ENCODE results near the gene ZBTB7B.

Gene ZBTB7B

DNA sequence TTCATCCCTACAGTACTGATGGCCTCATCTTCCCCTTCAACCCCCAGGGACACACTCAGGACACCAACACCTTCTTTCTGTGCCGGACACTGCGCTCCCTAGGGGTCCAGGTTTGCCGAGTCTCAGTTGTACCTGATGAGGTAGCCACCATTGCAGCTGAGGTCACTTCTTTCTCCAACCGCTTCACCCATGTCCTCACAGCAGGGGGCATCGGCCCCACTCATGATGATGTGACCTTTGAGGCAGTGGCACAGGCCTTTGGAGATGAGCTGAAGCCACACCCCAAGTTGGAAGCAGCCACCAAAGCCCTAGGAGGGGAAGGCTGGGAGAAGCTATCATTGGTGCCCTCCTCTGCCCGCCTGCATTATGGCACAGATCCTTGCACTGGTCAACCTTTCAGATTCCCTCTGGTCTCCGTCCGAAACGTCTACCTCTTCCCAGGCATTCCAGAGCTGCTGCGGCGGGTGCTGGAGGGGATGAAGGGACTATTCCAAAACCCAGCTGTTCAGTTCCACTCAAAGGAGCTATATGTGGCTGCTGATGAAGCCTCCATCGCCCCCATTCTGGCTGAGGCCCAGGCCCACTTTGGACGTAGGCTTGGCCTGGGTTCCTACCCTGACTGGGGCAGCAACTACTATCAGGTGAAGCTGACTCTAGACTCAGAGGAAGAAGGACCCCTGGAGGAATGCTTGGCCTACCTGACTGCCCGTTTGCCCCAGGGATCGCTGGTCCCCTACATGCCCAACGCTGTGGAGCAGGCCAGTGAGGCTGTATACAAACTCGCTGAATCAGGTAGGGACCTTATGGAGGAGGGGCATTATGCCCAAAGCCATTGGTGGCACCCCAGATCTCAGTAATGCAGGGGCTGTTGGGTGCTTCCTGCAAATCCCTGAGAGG lies 14.3 kb upstream of the ZBTB7B start:
- Histone ChIP-seq H3K27ac (no peak overlapping the region), H3K36me3 (replicated peaks) (peaks cover 32% of the 10 kb centered on the region), H3K4me3 (ENCODE audit: low read depth, low read length) (no peak overlapping the region), H3K27me3 (replicated peaks) (no peaks in the 10 kb centered on the region)
- TF ChIP-seq, protein P1, sequence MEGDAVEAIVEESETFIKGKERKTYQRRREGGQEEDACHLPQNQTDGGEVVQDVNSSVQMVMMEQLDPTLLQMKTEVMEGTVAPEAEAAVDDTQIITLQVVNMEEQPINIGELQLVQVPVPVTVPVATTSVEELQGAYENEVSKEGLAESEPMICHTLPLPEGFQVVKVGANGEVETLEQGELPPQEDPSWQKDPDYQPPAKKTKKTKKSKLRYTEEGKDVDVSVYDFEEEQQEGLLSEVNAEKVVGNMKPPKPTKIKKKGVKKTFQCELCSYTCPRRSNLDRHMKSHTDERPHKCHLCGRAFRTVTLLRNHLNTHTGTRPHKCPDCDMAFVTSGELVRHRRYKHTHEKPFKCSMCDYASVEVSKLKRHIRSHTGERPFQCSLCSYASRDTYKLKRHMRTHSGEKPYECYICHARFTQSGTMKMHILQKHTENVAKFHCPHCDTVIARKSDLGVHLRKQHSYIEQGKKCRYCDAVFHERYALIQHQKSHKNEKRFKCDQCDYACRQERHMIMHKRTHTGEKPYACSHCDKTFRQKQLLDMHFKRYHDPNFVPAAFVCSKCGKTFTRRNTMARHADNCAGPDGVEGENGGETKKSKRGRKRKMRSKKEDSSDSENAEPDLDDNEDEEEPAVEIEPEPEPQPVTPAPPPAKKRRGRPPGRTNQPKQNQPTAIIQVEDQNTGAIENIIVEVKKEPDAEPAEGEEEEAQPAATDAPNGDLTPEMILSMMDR (IDR thresholded peaks at IDR 0.05; ENCODE audit: low read depth, low read length, missing control alignments): no peak
- DNase-seq: no peak
- in situ Hi-C loops (cut with HindIII; ENCODE audit: low pct_ligation_motif_present, low sequenced_read_pairs): no loop called here

DNA sequence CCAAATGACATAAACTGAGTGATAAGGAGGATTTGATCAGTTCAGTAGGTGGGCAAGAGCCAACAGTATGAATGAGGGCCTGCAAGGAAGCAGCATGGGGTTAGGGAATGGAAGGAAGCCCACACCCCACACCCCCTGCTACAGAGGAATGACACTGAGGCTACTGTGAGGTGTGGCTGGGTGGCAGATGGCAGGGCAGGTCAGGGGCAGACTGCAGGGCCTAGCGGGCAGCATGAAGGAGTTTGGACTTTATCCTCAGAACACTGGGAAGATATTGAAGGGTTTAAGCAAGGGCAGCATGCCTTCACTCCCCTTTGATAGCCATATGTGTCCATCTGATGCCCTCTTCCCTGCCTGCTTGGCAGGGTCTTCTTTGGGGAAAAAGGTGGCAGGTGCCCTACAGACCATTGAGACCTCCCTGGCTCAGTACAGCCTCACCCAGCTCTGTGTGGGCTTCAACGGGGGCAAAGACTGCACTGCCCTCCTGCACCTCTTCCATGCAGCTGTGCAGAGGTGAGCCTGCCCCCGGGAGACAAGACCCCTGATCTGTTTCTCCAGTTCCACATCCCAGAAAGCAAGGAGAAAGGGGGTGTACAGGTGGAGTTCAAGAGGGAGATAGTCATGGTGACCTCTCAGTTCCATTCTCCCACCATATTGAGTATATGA lies 13.3 kb upstream of the ZBTB7B start:
- in situ Hi-C loops (cut with HindIII; ENCODE audit: low pct_ligation_motif_present, low sequenced_read_pairs): no loop called here
- TF ChIP-seq, protein P1 (IDR thresholded peaks at IDR 0.05; ENCODE audit: low read depth, low read length, missing control alignments): no peak
- Histone ChIP-seq H3K36me3 (replicated peaks) (peaks cover 32% of the 10 kb centered on the region), H3K27me3 (replicated peaks) (no peaks in the 10 kb centered on the region), H3K27ac (no peak overlapping the region), H3K4me3 (ENCODE audit: low read depth, low read length) (no peak overlapping the region)
- DNase-seq: no peak

DNA sequence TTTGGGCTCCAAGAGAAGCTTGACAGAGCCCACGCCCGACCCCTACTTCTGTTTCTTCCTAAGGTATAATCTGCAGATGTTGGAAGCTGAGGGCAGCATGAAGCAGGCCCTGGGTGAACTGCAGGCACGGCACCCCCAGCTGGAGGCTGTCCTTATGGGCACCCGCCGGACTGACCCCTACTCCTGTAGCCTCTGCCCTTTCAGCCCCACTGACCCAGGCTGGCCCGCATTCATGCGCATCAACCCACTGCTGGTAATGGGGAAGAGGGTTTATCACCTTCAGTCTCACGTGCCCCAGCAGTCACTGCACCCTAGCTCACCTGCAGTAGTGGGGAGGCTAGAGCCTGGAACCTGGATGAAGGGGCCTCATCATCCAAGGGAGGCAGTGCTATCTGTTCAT lies 12.3 kb upstream of the ZBTB7B start:
- Histone ChIP-seq H3K4me3 (ENCODE audit: low read depth, low read length) (no peak overlapping the region), H3K27ac (no peak overlapping the region), H3K36me3 (replicated peaks) (peaks cover 32% of the 10 kb centered on the region), H3K27me3 (replicated peaks) (no peaks in the 10 kb centered on the region)
- no peak for DNase-seq
- TF ChIP-seq, protein P1 (IDR thresholded peaks at IDR 0.05; ENCODE audit: low read depth, low read length, missing control alignments): no peak
- in situ Hi-C loops (cut with HindIII; ENCODE audit: low pct_ligation_motif_present, low sequenced_read_pairs): no loop called here

DNA sequence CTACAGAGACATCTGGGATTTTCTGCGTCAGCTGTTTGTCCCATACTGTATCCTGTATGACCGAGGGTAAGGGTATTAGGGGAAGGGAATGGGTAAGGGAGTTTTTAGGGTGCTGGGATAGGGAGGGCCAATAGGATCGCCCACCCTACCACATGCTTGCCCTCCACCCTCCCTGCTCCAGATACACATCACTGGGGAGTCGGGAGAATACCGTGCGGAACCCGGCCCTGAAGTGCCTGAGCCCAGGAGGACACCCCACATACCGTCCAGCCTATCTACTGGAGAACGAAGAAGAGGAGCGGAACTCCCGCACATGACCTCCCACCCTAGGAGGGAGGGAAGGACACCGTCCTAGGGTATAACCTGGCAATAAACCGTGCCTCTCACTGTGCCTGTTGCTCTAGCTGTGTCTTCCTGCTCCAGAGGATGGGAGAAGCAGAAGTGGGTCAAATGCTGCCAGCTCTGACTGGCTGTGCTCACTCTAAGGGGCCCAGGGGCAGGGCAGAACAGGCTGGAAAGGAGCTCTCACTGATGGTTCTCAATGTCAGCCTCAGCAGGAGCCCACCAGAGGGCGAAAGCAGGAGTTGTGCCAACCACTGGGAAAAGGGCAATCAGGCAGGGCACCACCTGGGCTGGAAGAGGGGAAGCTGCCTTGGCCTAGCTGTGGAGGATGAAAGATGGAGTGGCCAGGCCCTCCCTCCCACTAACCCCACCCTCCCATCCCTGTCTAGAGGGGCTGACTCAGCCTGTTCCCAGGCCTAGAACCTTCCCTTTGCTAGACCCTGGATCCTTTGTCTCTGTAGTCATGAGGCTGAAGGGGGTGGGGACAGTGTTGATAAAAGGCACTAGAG lies 9.7 kb upstream of the ZBTB7B start:
- peaks cover 25% of the 10 kb centered on the region for H3K36me3 ChIP-seq (replicated peaks)
- peak overlapping the region; percentile 46 for H3K27ac ChIP-seq
- H3K27me3 ChIP-seq (replicated peaks): no peaks in the 10 kb centered on the region
- peak; percentile 40 for DNase-seq
- in situ Hi-C loops (cut with HindIII; ENCODE audit: low pct_ligation_motif_present, low sequenced_read_pairs): no loop called here
- TF ChIP-seq, protein P1 (IDR thresholded peaks at IDR 0.05; ENCODE audit: low read depth, low read length, missing control alignments): peak; percentile 47
- no peak overlapping the region for H3K4me3 ChIP-seq (ENCODE audit: low read depth, low read length)

DNA sequence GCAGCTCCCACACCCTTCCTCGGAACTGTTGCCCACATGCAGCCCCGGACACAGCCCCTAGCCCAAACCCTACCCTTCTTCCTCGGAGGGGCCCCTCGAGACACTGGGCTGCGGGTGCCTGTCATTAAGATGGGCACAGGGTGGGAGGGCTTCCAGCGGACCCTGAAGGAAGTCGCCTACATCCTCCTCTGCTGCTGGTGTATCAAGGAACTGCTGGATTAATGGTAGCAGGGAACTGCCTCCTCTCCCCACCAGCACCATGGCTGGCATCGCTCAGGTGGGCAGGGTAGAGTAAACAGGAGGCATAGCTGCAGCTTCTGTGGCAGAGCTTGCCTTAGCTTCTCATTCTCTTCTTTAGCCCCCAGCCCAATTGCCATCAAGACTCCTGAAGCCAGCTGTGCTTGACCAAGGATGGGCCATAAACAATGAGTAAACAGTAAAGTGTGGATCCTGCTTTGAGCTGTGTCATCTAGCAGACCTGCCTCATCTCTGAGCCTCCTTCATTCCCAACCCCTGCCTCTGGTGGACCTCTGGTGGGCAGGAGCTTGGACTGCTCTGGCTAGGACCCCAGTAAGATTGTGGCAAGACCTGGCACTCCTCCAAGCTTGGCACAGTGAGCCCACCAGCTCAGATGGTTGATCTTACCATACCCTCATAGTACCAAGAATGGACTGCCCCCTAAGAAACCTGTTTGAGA lies 8.9 kb upstream of the ZBTB7B start, which contains the start of gene LENEP:
LENEP (plus strand) TSS at position 15 of the 697 bp plus-strand sequence; CDS start at position 37, 22 bp downstream.
- no peaks in the 10 kb centered on the region for H3K27me3 ChIP-seq (replicated peaks)
- peak within 1 kb of the TSS; percentile 46 for H3K27ac ChIP-seq
- H3K4me3 ChIP-seq (ENCODE audit: low read depth, low read length): no peak within 1 kb of the TSS
- H3K36me3 ChIP-seq (replicated peaks): peaks cover 17% of the 10 kb centered on the region
- no peak for DNase-seq
- in situ Hi-C loops (cut with HindIII; ENCODE audit: low pct_ligation_motif_present, low sequenced_read_pairs): no loop called here
- TF ChIP-seq, protein P1 (IDR thresholded peaks at IDR 0.05; ENCODE audit: low read depth, low read length, missing control alignments): no peak

Measured in brain microvascular endothelial cell (primary cell).